ENCODE results near the gene RPS5. TPM values are rescaled to one million over a fixed set of nuclear protein-coding genes. Genes with fewer than 3 reads are reported as not detected.
"Not testable (repeated sequence)": the region's sequence is repeated elsewhere in the genome, so short reads cannot be mapped to it uniquely, and the experiment has no call there.

Gene RPS5
- total RNA-seq, 4 donors from 2014 or later = 1,292 to 2,917 (median 1,952) TPM

- WGBS, 2 donors = 0 to 12% methylated on average over 3 to 6 of the region's 82 CpGs
- Histone ChIP-seq H3K9me3 (no peaks in the 10 kb centered on the region), H3K4me1 (peaks cover 9 to 52% (median 18%) of the 10 kb centered on the region in 3 donors), H3K27me3 (peaks cover 0 to 56% (median 0%) of the 10 kb centered on the region in 4 donors), H3K4me3 (peak overlapping the region; percentile 40 to 69 (median 58)), H3K27ac (peak overlapping the region; percentile 69 to 88 (median 80)), H3K36me3 (peaks cover 0 to 6% (median 0%) of the 10 kb centered on the region in 3 donors)
- no peak for TF ChIP-seq CTCF (IDR thresholded peaks at IDR 0.05)
- peak in 1 of 4 donors; percentile 54 for TF ChIP-seq POLR2A (IDR thresholded peaks at IDR 0.05)
- intact Hi-C loops (cut with DNase I) = no loop called here
- DNase-seq = no peak
Measured at GRCh38 chr19:58346961-58347929, 39.8 kb upstream of the RPS5 start.

DNA sequence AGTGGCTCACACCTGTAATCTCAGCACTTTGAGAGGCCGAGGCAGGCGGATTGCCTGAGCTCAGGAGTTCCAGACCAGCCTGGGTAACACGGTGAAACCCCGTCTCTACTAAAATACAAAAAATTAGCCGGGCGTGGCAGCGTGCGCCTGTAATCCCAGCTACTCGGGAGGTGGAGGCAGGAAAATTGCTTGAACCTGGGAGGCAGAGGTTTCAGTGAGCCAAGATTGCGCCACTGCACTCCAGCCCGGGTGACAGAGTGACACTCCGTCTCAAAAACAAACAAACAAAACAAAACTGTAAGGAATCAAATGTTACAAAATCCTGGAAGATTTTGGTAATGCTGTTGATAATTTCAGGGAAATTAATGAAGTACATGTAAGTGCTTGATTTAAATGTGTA is 39.0 kb upstream of the RPS5 start:
- H3K36me3 ChIP-seq; H3K9me3 ChIP-seq; DNase-seq; intact Hi-C loops (cut with DNase I): not testable (repeated sequence)
- WGBS, 2 donors = 8 to 11% methylated on average over 12 of the region's 12 CpGs
- peak overlapping the region; percentile 63 to 88 (median 78) for H3K27ac ChIP-seq
- H3K4me1 ChIP-seq = peaks cover 9 to 52% (median 18%) of the 10 kb centered on the region in 3 donors
- H3K4me3 ChIP-seq = peak overlapping the region; percentile 40 to 69 (median 58)
- H3K27me3 ChIP-seq = peaks cover 0 to 63% (median 0%) of the 10 kb centered on the region in 4 donors

- TF ChIP-seq CTCF (IDR thresholded peaks at IDR 0.05) = no peak
- WGBS, 2 donors = 70% methylated on average over 8 of the region's 8 CpGs
- Histone ChIP-seq H3K4me1 (peaks cover 9 to 52% (median 18%) of the 10 kb centered on the region in 3 donors), H3K9me3 (no peaks in the 10 kb centered on the region), H3K27ac (no peak overlapping the region), H3K4me3 (no peak overlapping the region), H3K36me3 (peaks cover 0 to 6% (median 0%) of the 10 kb centered on the region in 3 donors), H3K27me3 (peaks cover 0 to 63% (median 0%) of the 10 kb centered on the region in 4 donors)
- DNase-seq = no peak
- intact Hi-C loops (cut with DNase I) = no loop called here
Measured at GRCh38 chr19:58349590-58349989, 37.5 kb upstream of the RPS5 start.

GRCh38 chr19:58350001-58350861 is 36.8 kb upstream of the RPS5 start:
- H3K4me1 ChIP-seq = peaks cover 9 to 52% (median 18%) of the 10 kb centered on the region in 3 donors
- intact Hi-C loops (cut with DNase I) = no loop called here
- peaks cover 0 to 6% (median 0%) of the 10 kb centered on the region in 3 donors for H3K36me3 ChIP-seq
- H3K27ac ChIP-seq = no peak overlapping the region
- TF ChIP-seq CTCF (IDR thresholded peaks at IDR 0.05) (no peak), POLR2A (IDR thresholded peaks at IDR 0.05) (no peak)
- WGBS, 2 donors = 52 to 73% methylated on average over 18 to 40 of the region's 84 CpGs
- H3K9me3 ChIP-seq = no peaks in the 10 kb centered on the region
- no peak for DNase-seq
- H3K4me3 ChIP-seq = peak overlapping the region in 1 of 4 donors; percentile 22
- peaks cover 0 to 63% (median 0%) of the 10 kb centered on the region in 4 donors for H3K27me3 ChIP-seq

DNA sequence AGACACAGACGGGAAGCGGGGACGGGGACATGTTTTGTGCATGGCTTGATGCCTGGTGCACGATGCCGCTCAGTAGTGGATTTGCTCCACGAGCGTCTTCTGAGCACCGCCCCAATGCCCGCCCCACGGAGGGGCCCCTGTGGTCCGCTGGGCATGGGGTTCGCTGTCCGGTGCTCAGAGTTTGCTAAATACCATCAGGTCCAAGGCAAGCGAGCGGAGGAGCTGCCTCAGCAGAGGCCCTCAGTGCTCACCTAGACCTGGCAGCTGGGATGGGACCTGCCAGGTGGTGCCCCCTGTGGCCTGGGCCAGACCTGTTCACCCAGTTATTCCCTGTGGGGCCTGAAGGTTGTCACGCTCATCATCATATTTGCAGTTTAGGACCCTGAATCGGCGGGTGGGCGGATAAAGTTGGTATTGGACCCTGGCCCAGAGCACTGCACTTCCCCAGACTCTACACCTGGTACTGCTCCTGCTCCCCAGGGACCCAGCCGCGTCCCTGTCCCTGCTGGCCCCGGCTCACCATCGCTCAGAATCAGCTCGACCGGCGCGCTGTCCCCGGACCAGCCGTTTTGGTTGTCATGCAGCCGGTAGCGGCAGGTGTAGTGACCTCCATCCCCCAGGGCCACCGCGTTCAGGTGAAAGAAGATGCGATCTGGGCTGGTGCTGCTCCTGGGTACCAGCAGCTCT is 36.1 kb upstream of the RPS5 start:
- DNase-seq = no peak
- WGBS, 2 donors = 81 to 89% methylated on average over 14 to 25 of the region's 34 CpGs
- no peaks in the 10 kb centered on the region for H3K9me3 ChIP-seq
- H3K4me1 ChIP-seq = peaks cover 9 to 55% (median 18%) of the 10 kb centered on the region in 3 donors
- no peak overlapping the region for H3K27ac ChIP-seq
- intact Hi-C loops (cut with DNase I) = no loop called here
- peaks cover 0 to 63% (median 0%) of the 10 kb centered on the region in 4 donors for H3K27me3 ChIP-seq
- no peak overlapping the region for H3K4me3 ChIP-seq
- TF ChIP-seq POLR2A (IDR thresholded peaks at IDR 0.05) (no peak), CTCF (IDR thresholded peaks at IDR 0.05) (no peak)
- H3K36me3 ChIP-seq = peaks cover 0 to 6% (median 0%) of the 10 kb centered on the region in 3 donors
